Activated T-cell treated with anti-CD3 and anti-CD28 coated beads, Interleukin-2, amount 50 U/mL, for 1 hour (primary cell): Measurements from ENCODE around the gene EDIL3.
"Not testable (repeated sequence)": the region's sequence is repeated elsewhere in the genome, so short reads cannot be mapped to it uniquely, and the experiment has no call there.

Experiments
- DNase-seq: peaks from one replicate; pipeline ENCODE4 v3.0.0-alpha.2; 2020

Gene EDIL3

GRCh38 chr5:84378420-84378819 is 6.3 kb downstream of the EDIL3 start:
- no peak for DNase-seq

- no peak for DNase-seq
Observed at GRCh38 chr5:84376346-84376745, 8.3 kb downstream of the EDIL3 start.

- no peak for DNase-seq
Observed at GRCh38 chr5:84374568-84374967, 10.1 kb downstream of the EDIL3 start.

GRCh38 chr5:84373506-84373905 is 11.2 kb downstream of the EDIL3 start:
- DNase-seq = no peak

- no peak for DNase-seq
Observed at GRCh38 chr5:84372066-84372695, 12.5 kb downstream of the EDIL3 start.

GRCh38 chr5:84370176-84370575 is 14.5 kb downstream of the EDIL3 start:
- DNase-seq = no peak

GRCh38 chr5:84364043-84364442 is 20.6 kb downstream of the EDIL3 start:
- no peak for DNase-seq

- no peak for DNase-seq
Observed at GRCh38 chr5:84362061-84362720, 22.5 kb downstream of the EDIL3 start.

GRCh38 chr5:84361572-84361971 is 23.1 kb downstream of the EDIL3 start:
- DNase-seq = no peak

- no peak for DNase-seq
Observed at GRCh38 chr5:84360056-84360455, 24.6 kb downstream of the EDIL3 start.

- DNase-seq = no peak
Observed at GRCh38 chr5:84354101-84354500, 30.6 kb downstream of the EDIL3 start.

GRCh38 chr5:84344788-84345187 is 39.9 kb downstream of the EDIL3 start:
- no peak for DNase-seq

GRCh38 chr5:84343171-84343570 is 41.5 kb downstream of the EDIL3 start:
- DNase-seq = no peak

- DNase-seq = no peak
Observed at GRCh38 chr5:84332106-84332505, 52.6 kb downstream of the EDIL3 start.

GRCh38 chr5:84327591-84327990 is 57.1 kb downstream of the EDIL3 start:
- no peak for DNase-seq

- DNase-seq = no peak
Observed at GRCh38 chr5:84322646-84323045, 62.0 kb downstream of the EDIL3 start.

- not testable (repeated sequence) for DNase-seq
Observed at GRCh38 chr5:84317826-84318225, 66.9 kb downstream of the EDIL3 start.

- DNase-seq = not testable (repeated sequence)
Observed at GRCh38 chr5:84312280-84312679, 72.4 kb downstream of the EDIL3 start.

- DNase-seq = not testable (repeated sequence)
Observed at GRCh38 chr5:84309850-84310249, 74.8 kb downstream of the EDIL3 start.

GRCh38 chr5:84306601-84307000 is 78.1 kb downstream of the EDIL3 start:
- DNase-seq = no peak

- DNase-seq = no peak
Observed at GRCh38 chr5:84304599-84304998, 80.1 kb downstream of the EDIL3 start.

GRCh38 chr5:84303315-84303714 is 81.4 kb downstream of the EDIL3 start:
- DNase-seq = no peak

- no peak for DNase-seq
Observed at GRCh38 chr5:84301535-84301934, 83.1 kb downstream of the EDIL3 start.

GRCh38 chr5:84299959-84300358 is 84.7 kb downstream of the EDIL3 start:
- no peak for DNase-seq

- DNase-seq = no peak
Observed at GRCh38 chr5:84298628-84299027, 86.1 kb downstream of the EDIL3 start.
